GM12875 (cell line): ENCODE data around the gene GCLC.

Source experiments
- H3K4me3 ChIP-seq: one replicate; pipeline ENCODE4 v1.5.1; 2011; ENCODE audit warnings: low read depth, low read length, control low read depth
- CTCF ChIP-seq: IDR thresholded peaks from 2 replicates; pipeline ENCODE4 v1.5.1; 2011; ENCODE audit warnings: low read depth, mild to moderate bottlenecking, control low read depth, inconsistent platforms, low read length, moderate library complexity, borderline replicate concordance; ENCODE audit not compliant: insufficient read depth

The GCLC gene

GRCh38 chr6:53520320-53520928, 24.5 kb downstream of the GCLC start:
- no peak overlapping the region for H3K4me3 ChIP-seq
- no peak for TF ChIP-seq CTCF

DNA sequence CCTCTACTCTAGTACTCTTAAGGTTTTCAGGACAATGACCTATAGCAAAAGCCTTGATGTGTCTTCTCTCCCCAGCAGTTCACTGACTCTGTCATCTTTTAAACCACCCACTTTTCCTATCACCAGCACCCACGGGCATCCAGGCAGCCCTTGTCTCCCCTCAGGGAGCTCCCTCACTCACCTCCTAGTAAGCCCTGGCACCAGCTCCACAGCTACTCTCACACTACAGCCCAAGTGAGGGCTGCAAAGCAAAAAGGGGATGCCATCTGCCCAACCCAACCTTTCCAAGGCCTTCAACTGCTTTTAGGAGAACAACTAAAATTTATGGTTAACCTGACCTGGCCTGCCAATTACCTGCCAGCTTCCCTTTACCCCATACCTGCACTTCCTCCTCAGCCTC, 26.0 kb downstream of the GCLC start:
- no peak for TF ChIP-seq CTCF
- H3K4me3 ChIP-seq = no peak overlapping the region

DNA sequence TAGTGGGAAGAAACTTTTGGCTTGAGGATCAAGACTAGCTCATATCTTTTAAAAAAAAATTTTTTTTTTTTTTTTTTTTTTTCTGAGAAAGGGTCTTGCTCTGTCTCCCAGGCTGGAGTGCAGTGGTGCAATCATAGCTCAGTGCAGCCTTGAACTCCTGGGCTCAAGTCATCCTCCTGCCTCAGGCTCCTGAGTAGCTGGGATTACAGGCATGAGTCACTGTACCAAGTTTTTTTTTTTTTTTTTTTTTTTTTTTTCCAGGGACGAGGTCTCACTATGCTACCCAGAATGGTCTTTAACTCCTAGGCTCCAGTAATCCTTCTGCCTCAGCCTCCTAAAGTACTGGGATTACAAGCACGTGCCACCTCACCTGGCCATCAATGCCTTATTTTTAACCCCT, 27.9 kb downstream of the GCLC start:
- no peak overlapping the region for H3K4me3 ChIP-seq
- no peak for TF ChIP-seq CTCF

DNA sequence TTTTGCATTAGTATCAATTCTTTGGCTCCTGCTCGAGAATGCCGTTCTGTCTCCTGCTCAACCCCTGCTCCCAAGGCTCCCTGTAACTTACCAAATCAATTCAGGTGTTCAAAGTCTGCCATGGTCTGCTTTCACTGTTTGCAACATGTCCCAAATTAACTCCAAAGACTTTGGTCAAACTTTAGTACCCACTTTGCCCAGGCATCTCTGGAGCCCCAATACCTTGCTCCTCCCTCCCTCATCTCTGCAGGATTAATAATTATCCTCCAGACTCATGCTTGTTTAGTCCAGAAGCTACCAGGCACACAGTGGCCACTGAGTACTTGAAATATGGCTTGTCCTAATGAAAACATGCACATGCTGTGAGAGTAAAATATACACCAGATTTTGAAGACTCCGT, 30.2 kb downstream of the GCLC start:
- H3K4me3 ChIP-seq = no peak overlapping the region
- no peak for TF ChIP-seq CTCF

- no peak for TF ChIP-seq CTCF
- no peak overlapping the region for H3K4me3 ChIP-seq
These were observed 31.4 kb downstream of the GCLC start for GRCh38 chr6:53513519-53513966.

- H3K4me3 ChIP-seq = no peak overlapping the region
- no peak for TF ChIP-seq CTCF
These were observed 31.8 kb downstream of the GCLC start for GRCh38 chr6:53513056-53513455.

GRCh38 chr6:53512626-53513025, 32.3 kb downstream of the GCLC start:
- H3K4me3 ChIP-seq = no peak overlapping the region
- no peak for TF ChIP-seq CTCF
